GM08714 (cell line): ENCODE measurements around the gene BAG5.
"Not testable (repeated sequence)": the region's sequence is repeated elsewhere in the genome, so short reads cannot be mapped to it uniquely, and the experiment has no call there.

Experiments
- H3K4me3 ChIP-seq: fragments of 200-500 bp; sonication (Bioruptor generic); 2 replicates; pipeline ENCODE4 v1.5.1; 2014; ENCODE audit warnings: mild to moderate bottlenecking, low read length, inconsistent platforms
- ZNF274 ChIP-seq: IDR thresholded peaks from 2 replicates; pipeline ENCODE4 v1.6.1; 2012; ENCODE audit warnings: mild to moderate bottlenecking, low read depth, low read length

BAG5 gene, protein sequence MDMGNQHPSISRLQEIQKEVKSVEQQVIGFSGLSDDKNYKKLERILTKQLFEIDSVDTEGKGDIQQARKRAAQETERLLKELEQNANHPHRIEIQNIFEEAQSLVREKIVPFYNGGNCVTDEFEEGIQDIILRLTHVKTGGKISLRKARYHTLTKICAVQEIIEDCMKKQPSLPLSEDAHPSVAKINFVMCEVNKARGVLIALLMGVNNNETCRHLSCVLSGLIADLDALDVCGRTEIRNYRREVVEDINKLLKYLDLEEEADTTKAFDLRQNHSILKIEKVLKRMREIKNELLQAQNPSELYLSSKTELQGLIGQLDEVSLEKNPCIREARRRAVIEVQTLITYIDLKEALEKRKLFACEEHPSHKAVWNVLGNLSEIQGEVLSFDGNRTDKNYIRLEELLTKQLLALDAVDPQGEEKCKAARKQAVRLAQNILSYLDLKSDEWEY

DNA sequence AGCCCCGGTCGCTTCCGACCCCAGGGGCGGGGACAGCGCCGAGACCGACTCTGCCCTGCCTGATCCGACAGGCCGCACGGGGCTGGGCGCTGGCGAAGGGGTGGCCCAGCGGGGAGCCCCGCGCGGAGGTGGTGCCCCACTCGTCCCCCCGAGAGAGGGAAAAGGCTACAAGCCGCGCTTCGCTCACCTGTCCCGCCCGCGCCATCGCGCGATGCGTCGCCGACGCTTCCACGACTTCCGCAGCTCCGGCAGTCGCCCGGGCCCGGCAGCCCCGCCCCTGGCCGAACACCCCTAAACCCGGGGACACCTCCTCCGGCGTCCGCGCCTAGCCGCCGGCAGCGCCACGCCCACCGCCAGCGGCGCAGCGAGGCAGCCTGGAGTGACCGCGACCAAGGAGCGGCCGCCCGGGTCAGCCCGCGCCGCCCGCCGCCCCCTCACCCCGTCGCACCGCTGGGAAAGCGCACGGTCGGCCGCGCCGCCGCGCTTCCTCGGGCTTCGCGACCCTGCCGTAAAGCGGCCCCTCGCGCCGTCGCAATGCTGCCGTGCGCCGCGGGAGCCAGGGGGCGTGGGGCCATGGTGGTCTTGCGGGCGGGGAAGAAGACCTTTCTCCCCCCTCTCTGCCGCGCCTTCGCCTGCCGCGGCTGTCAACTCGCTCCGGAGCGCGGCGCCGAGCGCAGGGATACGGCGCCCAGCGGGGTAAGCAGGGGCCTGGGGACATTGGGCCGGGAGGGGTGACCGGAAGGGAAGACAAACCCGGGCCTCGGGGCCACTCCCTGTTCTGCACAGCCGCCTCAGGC is at the start of gene BAG5, which contains the start of gene COA8:
Gene BAG5 (minus strand): TSS at position 229 of the 797 bp plus-strand sequence. CDS start 1,493 bp downstream, outside the sequence.
Gene COA8 (plus strand): TSS at position 532 of the 797 bp plus-strand sequence. CDS start 42 bp downstream, at position 574.
- peak within 1 kb of the TSS; percentile 95 for H3K4me3 ChIP-seq
- TF ChIP-seq ZNF274: no peak

DNA sequence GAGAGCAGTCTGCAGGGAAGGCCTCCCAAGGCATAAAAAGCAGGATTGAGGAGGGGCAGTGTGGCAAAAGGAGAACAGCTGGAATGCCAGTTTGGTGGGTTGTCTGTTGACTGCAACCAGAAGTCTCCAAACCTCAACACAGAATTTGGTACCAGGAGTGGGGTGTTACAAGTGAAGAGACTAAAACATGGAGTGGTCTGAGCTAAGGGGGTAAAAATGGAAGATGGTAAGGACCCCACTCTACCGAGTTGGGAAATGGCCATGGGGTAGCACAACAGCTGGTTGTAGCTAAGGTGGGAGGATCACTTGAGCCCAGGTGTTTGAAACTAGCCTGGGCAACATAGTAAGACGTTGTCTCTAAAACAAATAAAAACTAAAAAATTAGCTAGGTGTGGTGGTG is 48.8 kb upstream of the BAG5 start:
- no peak overlapping the region for H3K4me3 ChIP-seq
- TF ChIP-seq ZNF274: no peak

DNA sequence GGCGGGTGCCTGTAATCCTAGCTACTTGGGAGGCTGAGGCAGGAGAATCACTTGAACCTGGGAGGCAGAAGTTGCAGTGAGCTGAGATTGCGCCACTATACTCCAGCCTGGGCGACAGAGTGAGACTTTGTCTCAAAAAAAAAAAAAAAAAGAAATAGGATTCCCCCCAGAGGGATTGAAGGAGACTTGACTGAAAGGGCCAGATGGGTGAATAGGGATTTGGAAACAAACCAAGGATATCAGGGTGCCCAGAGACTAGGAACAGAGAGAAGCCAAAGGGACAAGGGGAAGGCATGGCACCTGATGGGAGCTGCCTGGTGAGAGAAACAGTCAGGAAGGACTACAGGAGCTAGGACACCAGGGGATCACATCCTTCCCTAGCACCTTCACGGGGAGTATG is 46.6 kb upstream of the BAG5 start:
- not testable (repeated sequence) for H3K4me3 ChIP-seq

DNA sequence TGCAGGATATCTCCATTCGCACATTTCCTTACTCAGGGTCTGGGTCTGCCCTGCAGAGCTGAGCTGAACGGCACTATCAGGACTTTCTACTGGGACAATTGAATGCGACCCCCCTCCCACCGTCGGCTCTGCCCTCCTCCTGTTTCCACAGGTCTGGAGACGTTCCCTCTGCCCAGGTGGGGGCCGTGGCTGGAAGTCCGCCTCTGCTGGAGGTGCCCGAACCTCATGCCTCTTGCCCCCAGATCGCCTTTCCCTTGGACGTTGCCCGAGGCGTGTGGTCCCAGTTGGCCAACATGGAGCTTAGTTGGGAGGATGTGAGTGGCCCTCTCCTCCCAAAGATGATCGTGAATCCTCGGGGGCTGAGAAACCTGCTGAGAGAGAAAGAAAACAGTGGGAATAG is 45.4 kb upstream of the BAG5 start:
- H3K4me3 ChIP-seq: no peak overlapping the region; the same call in 1 of the 2 replicates
- TF ChIP-seq ZNF274: no peak

DNA sequence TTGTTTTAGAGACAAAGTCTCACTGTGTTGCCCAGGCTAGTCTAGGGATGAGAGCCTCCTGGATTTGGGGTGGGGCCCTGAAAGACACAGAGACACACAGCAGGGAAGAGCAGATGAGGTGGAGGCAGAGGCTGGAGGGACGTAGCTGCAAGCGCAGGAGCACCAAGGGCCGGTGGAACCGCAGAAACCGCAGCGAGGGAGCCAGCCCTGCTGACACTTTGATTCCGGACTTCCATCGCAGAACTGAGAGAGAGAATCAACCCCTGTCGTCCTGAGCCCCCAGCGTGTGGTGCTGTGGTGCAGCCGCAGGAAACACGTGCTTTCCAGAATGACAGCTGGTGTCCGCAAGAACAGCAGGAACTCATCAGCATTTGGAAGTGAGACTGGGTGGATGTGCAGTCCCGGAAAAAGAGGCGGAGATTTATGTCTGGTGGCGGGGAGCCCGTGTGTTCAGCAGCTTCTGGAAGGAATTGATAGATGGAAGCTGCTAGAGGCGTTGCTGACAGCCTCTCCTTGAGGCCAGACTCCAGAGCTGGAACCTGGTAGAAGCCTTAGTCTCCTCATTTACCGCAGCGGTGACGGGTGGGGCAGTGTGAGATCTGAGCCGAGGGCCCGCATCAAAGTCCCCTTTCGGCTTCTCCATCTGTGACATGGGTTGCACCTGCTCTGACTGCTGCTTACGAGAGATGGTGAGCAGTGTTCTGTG is 44.7 kb upstream of the BAG5 start:
- TF ChIP-seq ZNF274: no peak
- H3K4me3 ChIP-seq: peak overlapping the region; percentile 17; the same call in 1 of the 2 replicates

DNA sequence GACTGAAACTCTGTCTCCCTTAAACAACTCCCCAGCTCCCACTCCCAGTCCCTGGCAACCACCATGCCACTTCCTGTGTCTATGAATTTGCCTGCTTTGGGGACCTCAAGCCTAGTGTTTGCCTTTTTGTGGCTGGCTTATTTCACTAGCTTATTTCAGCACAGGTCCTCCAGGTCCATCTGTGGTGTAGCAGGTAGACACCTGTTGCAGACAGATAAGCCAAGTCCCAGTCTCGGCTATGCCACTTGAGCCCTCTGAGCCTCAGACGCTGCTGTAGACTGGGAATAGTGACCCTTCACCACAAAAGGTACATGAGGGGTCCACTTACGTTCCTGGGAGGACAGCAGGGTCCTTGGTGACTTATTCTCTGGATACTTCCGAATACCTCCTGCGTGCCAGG is 42.2 kb upstream of the BAG5 start:
- no peak for TF ChIP-seq ZNF274
- H3K4me3 ChIP-seq: no peak overlapping the region

DNA sequence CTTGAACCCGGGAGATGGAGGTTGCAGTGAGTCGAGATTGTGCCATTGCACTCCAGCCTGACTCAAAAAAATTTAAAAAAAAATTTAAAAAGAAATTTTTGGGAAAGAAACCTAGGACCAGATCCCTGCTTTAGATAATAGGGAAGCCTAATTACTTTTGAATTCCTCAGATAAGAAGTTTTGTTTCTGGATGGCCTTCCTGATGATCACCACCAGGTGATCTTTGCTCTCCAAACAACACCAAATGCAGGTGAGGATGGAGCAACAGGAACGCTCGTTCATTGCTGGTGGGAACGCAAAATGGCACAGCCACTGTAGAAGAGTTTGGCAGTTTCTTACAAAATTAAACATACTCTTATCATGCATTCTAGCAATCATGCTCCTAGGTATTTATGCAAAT is 38.0 kb upstream of the BAG5 start:
- TF ChIP-seq ZNF274: no peak
- H3K4me3 ChIP-seq: no peak overlapping the region

DNA sequence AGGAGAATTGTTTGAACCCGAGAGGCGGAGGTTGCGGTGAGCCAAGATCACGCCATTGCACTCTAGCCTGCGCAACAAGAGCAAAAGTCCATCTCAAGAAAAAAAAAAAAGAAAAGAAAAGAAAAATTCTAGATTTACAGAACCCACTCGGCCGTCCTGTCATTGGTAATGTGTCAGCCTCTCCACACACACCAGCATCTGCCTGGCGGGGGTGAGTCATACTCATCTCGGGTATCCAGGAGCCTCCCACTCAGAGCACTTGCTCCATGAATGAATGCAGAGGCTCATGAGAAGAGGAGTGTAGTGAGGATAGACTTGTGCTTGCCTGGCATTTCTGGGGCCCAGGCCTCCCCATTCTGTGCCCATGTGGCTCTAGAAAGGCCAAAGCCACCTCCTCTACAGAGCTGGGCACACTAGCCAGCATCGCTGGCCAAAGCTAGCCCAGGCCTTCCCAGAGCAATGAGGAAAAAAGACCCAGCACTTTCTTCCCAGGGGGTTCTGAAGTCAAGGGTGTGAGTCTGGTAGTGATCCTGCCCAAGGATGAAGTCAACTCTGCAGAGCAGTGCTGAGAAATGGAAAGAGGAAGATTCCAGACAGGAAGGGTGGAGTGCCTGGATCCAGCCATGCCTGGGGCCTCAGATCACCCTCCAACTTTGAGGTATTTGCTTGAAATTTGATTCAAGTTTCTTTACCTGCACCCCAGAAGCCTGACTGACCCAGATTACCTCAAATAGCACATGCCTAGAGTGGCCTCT is 35.3 kb upstream of the BAG5 start:
- no peak overlapping the region for H3K4me3 ChIP-seq
- TF ChIP-seq ZNF274: no peak

DNA sequence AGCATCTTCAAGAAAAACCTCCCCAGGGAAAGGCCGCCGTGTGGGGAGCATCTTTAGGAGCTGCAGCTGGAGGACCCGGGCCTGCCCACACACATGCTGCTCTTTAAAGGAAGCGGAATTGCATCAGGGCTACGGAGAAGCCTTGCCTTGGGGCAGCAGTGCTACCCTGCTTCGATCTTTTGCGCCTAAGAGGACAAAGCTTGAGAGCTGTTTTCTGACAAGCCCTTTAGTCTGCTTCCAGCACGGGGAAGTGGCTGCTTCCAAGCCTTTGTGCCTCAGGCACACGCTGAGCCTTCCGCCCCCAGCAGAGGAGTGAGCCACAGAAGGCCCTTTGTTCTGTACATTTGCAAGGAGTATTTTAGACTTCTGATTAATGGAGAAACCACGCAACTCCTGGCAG is 31.8 kb upstream of the BAG5 start:
- no peak overlapping the region for H3K4me3 ChIP-seq
- TF ChIP-seq ZNF274: no peak

DNA sequence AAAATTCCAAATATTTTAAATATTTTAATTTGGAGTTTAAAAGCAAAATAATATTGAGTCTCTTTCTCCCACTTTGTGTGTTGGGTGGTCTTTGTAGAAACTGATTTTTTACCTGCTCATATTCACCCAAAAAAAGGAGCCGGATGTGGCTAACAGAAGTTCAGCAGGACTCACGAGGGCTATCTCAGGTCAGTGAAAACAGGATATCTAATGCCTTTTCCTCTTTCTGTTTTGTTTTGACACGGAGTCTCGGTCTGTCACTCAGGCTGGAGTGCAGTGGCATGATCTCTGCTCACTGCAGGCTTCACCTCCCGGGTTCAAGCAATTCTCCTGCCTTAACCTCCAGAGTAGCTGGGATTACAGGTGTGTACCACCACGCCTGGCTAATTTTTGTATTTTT is 31.1 kb upstream of the BAG5 start:
- no peak for TF ChIP-seq ZNF274

DNA sequence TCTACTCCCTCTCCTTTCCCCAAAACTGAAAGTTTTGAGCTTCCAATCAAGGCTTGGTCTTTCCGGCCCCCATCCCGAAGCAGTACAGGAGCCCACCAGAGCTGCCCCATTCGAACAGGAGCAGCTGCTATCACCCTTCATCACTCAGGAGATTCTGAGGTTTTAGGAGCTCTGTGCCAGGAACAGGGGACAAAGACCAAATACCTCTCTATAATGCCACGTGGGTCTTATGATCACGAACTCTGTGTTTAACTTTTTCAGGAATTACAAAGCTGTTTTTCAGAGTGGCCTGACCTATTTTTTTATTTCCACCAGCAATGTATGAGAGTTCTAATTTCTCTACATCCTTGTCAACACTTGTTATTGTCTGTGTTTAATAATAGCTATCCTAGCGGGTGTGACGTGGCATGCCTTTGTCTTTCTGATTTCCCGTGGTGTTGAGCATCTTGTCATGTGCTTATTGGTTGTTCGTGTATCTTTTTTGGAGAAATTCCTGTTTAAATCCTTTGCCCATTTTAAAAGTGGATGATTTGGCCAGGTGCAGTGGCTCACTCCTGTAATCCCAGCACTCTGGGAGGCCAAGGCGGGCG is 22.0 kb upstream of the BAG5 start:
- no peak for TF ChIP-seq ZNF274
- no peak overlapping the region for H3K4me3 ChIP-seq

More for the DNA sequence above, 31.1 kb upstream of the BAG5 start:
- H3K4me3 ChIP-seq: no peak overlapping the region

DNA sequence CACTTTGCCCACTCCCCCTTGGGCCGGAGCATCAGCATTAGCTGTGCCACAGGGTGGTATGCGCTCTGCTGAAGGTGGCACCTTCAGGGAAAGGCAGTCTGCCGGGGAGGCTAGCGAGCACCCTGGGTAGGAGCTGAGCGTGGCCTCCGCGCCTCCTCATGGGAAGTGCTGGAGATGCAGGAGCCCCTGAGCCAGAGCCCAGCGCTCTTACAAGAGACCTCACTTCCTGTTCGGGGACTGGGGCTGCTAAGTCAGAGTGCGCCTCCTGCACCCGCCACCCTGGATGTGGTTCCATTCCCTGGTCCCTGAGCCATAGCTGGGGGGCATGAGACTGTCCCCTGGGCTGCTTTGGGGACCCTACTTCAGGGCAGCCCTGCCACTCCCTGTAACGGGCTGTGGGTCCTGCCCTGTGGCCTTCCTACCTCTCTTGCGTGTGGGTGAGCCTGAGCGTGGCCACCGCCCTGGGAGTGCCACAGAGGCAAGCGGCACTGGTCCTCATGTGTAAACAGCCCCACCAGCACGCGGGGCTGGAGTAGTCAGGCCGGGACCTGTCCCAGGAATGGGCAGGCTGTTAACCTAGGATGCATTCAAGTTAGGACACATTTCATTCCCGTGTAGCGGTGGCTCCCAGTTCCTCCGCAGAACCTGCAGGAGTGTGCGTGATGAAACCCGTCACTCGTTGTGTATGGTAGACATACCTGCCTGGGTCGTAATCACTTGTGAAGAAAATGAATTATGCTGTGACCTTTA is 19.7 kb upstream of the BAG5 start:
- no peak for TF ChIP-seq ZNF274
- no peak overlapping the region for H3K4me3 ChIP-seq

DNA sequence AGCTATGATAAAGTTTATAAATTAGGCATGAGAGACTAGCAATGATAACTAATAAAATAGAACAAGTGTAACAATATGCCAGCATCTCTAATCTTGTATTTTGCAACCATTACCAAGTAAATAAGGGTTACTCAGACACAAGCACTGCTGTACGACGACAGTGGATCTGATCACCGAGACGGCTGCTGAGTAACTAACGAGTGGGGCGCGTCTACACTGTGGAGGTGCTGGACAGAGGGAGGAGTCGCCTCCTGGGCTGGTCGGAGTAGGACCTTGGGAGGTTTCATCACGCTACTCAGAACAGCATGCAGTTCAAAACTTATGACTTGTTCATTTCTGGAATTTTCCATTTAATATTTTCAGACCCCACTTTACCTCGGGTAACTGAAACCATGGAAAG is 18.7 kb upstream of the BAG5 start:
- no peak overlapping the region for H3K4me3 ChIP-seq
- no peak for TF ChIP-seq ZNF274
